Esophagus muscularis mucosa (tissue), 3 donors: ENCODE data around the gene L3MBTL4.
"Not testable (repeated sequence)": the region's sequence is repeated elsewhere in the genome, so short reads cannot be mapped to it uniquely, and the experiment has no call there.

Source experiments
- POLR2AphosphoS5 ChIP-seq, 2 donors: sonication (generic); formaldehyde crosslinking; IDR thresholded peaks; one replicate each; pipeline ENCODE4 v1.6.1; 2017; ENCODE audit warnings: antibody characterized with exemption in 2 of 2
- TF ChIP-seq, protein P1 (sequence below), 3 experiments: fragments of 200-600 bp in 2 of 3; fragments of 450-650 bp in 1 of 3; sonication (generic) in 2 of 3; IDR thresholded peaks; one replicate each; pipeline ENCODE4 v1.5.1; 2017 to 2019; ENCODE audit warnings: antibody characterized with exemption in 3 of 3, mild to moderate bottlenecking in 2 of 3, moderate library complexity in 1 of 3

DNA sequence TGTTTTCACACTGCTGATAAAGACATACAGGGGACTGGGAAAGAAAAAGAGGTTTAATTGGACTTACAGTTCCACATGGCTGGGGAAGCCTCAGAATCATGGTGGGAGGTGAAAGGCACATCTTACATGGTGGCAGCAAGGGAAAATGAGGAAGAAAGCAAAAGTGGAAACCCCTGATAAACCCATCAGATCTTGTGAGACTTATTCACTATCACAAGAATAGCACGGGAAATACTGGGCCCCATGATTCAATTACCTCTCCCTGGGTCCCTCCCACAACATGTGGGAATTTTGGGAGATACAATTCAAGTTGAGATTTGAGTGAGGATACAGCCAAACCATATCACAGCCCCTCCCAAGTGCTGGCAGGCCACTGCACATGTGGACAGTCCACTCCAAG, 278.8 kb downstream of the L3MBTL4 start:
- TF ChIP-seq, protein P1, sequence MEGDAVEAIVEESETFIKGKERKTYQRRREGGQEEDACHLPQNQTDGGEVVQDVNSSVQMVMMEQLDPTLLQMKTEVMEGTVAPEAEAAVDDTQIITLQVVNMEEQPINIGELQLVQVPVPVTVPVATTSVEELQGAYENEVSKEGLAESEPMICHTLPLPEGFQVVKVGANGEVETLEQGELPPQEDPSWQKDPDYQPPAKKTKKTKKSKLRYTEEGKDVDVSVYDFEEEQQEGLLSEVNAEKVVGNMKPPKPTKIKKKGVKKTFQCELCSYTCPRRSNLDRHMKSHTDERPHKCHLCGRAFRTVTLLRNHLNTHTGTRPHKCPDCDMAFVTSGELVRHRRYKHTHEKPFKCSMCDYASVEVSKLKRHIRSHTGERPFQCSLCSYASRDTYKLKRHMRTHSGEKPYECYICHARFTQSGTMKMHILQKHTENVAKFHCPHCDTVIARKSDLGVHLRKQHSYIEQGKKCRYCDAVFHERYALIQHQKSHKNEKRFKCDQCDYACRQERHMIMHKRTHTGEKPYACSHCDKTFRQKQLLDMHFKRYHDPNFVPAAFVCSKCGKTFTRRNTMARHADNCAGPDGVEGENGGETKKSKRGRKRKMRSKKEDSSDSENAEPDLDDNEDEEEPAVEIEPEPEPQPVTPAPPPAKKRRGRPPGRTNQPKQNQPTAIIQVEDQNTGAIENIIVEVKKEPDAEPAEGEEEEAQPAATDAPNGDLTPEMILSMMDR (IDR thresholded peaks at IDR 0.05), result not testable (repeated sequence)
- not testable (repeated sequence) for TF ChIP-seq POLR2AphosphoS5 (IDR thresholded peaks at IDR 0.05)
